ENCODE measurements around the gene OLFM1.

GRCh38 chr9:135083241-135083810, 4.1 kb upstream of the OLFM1 start:
- TF ChIP-seq POLR2A (IDR thresholded peaks at IDR 0.05) = no peak
- TF ChIP-seq CTCF (IDR thresholded peaks at IDR 0.05) = no peak

All from esophagus squamous epithelium (tissue), 4 donors.